ENCODE measurements around the gene KRTAP21-1. TPM values are rescaled to one million over a fixed set of nuclear protein-coding genes. Genes with fewer than 3 reads are reported as not detected.
"Not testable (repeated sequence)": the region's sequence is repeated elsewhere in the genome, so short reads cannot be mapped to it uniquely, and the experiment has no call there.

The KRTAP21-1 gene
- not detected in 2 replicates for polyA plus RNA-seq (2013)

DNA sequence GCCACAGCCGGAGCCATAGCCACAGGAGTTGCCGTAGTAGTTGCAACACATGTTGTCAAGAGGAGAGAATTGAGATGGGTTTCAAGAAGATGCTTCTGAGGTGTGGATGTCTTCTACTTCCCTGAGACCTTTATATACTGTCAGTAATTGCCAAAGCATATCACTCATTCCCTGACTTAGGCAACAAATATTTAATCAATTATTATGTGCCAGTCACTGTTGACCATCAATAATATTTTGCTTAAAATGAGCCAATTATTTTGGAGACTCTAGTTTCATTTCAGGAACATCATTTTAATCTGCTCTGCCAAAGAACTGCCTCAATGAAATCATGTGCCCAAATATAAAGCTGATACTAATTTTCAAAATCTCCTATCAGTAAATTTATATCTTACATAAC is at the start of gene KRTAP21-1:
TSS of gene KRTAP21-1 (minus strand) at position 101 of the 400 bp plus-strand sequence. CDS start at position 51, 50 bp downstream.
- not testable (repeated sequence) for H4K91ac ChIP-seq (ENCODE audit: low read depth, low read length); H3K4me3 ChIP-seq (ENCODE audit: low read depth, low read length); H2BK12ac ChIP-seq (ENCODE audit: low read length); H3K27ac ChIP-seq (ENCODE audit: low read depth, low read length); H4K12ac ChIP-seq (ENCODE audit: low read depth, low read length); H2BK120ac ChIP-seq (ENCODE audit: insufficient read depth, low read length, poor library complexity); H3K79me2 ChIP-seq (ENCODE audit: control insufficient read depth, insufficient read depth, low read length, poor library complexity); H3K14ac ChIP-seq (ENCODE audit: low read length); H2BK5ac ChIP-seq (ENCODE audit: low read depth, low read length, poor library complexity); DNase-seq; H3K27me3 ChIP-seq (ENCODE audit: insufficient read depth, low read length); H3K4me1 ChIP-seq (ENCODE audit: control insufficient read depth in 1 of 2, insufficient read depth in 2 of 2, low read length in 2 of 2); H3K23ac ChIP-seq (ENCODE audit: low read length); H3K36me3 ChIP-seq (ENCODE audit: control insufficient read depth in 1 of 2, insufficient read depth in 2 of 2, low read length in 2 of 2); H4K8ac ChIP-seq (ENCODE audit: low read depth, low read length); H3K9ac ChIP-seq (ENCODE audit: low read length); H3K4ac ChIP-seq (ENCODE audit: low read depth, low read length); H3K4me2 ChIP-seq (ENCODE audit: low read length); H2AFZ ChIP-seq (ENCODE audit: insufficient read depth, low read length, poor library complexity); H3K79me1 ChIP-seq (ENCODE audit: low read length); H3K9me3 ChIP-seq (ENCODE audit: insufficient read depth, low read depth, low read length); H3K18ac ChIP-seq (ENCODE audit: low read length); H2AK5ac ChIP-seq (ENCODE audit: low read length)
- no CpG with 5 or more reads among the region's 2 CpGs for WGBS (ENCODE audit: extremely low coverage, insufficient coverage, insufficient read length)

GRCh38 chr21:30800605-30801004 is 45.4 kb upstream of the KRTAP21-1 start:
- Histone ChIP-seq H2AK5ac (ENCODE audit: low read length) (no peak overlapping the region), H2AFZ (ENCODE audit: insufficient read depth, low read length, poor library complexity) (no peak overlapping the region), H4K91ac (ENCODE audit: low read depth, low read length) (no peak overlapping the region), H3K36me3 (ENCODE audit: control insufficient read depth in 1 of 2, insufficient read depth in 2 of 2, low read length in 2 of 2) (no peaks in the 10 kb centered on the region), H3K18ac (ENCODE audit: low read length) (no peak overlapping the region), H3K79me2 (ENCODE audit: control insufficient read depth, insufficient read depth, low read length, poor library complexity) (no peaks in the 10 kb centered on the region), H3K27me3 (ENCODE audit: insufficient read depth, low read length) (no peaks in the 10 kb centered on the region), H3K4me1 (ENCODE audit: control insufficient read depth in 1 of 2, insufficient read depth in 2 of 2, low read length in 2 of 2) (no peaks in the 10 kb centered on the region), H2BK12ac (ENCODE audit: low read length) (no peak overlapping the region), H3K14ac (ENCODE audit: low read length) (no peak overlapping the region), H3K4ac (ENCODE audit: low read depth, low read length) (no peak overlapping the region), H3K9ac (ENCODE audit: low read length) (no peak overlapping the region), H4K12ac (ENCODE audit: low read depth, low read length) (no peak overlapping the region), H3K79me1 (ENCODE audit: low read length) (no peaks in the 10 kb centered on the region), H3K9me3 (ENCODE audit: insufficient read depth, low read depth, low read length) (no peaks in the 10 kb centered on the region), H2BK5ac (ENCODE audit: low read depth, low read length, poor library complexity) (no peak overlapping the region), H3K23ac (ENCODE audit: low read length) (no peak overlapping the region), H2BK120ac (ENCODE audit: insufficient read depth, low read length, poor library complexity) (no peak overlapping the region), H3K4me3 (ENCODE audit: low read depth, low read length) (no peak overlapping the region), H3K27ac (ENCODE audit: low read depth, low read length) (no peak overlapping the region), H4K8ac (ENCODE audit: low read depth, low read length) (no peak overlapping the region), H3K4me2 (ENCODE audit: low read length) (no peak overlapping the region)
- WGBS (ENCODE audit: extremely low coverage, insufficient coverage, insufficient read length), result no CpG with 5 or more reads among the region's 1 CpG
- DNase-seq, result no peak

- no peak overlapping the region for H4K12ac ChIP-seq (ENCODE audit: low read depth, low read length)
- H2BK5ac ChIP-seq (ENCODE audit: low read depth, low read length, poor library complexity), result no peak overlapping the region
- no CpG with 5 or more reads among the region's 2 CpGs for WGBS (ENCODE audit: extremely low coverage, insufficient coverage, insufficient read length)
- no peak overlapping the region for H3K4ac ChIP-seq (ENCODE audit: low read depth, low read length)
- no peaks in the 10 kb centered on the region for H3K4me1 ChIP-seq (ENCODE audit: control insufficient read depth in 1 of 2, insufficient read depth in 2 of 2, low read length in 2 of 2)
- H3K9ac ChIP-seq (ENCODE audit: low read length), result no peak overlapping the region
- no peak overlapping the region for H3K23ac ChIP-seq (ENCODE audit: low read length)
- no peaks in the 10 kb centered on the region for H3K36me3 ChIP-seq (ENCODE audit: control insufficient read depth in 1 of 2, insufficient read depth in 2 of 2, low read length in 2 of 2)
- no peak overlapping the region for H3K27ac ChIP-seq (ENCODE audit: low read depth, low read length)
- no peak overlapping the region for H4K91ac ChIP-seq (ENCODE audit: low read depth, low read length)
- H3K4me2 ChIP-seq (ENCODE audit: low read length), result no peak overlapping the region
- H3K79me1 ChIP-seq (ENCODE audit: low read length), result no peaks in the 10 kb centered on the region
- no peak overlapping the region for H2AK5ac ChIP-seq (ENCODE audit: low read length)
- H3K9me3 ChIP-seq (ENCODE audit: insufficient read depth, low read depth, low read length), result no peaks in the 10 kb centered on the region
- no peak overlapping the region for H3K14ac ChIP-seq (ENCODE audit: low read length)
- no peaks in the 10 kb centered on the region for H3K27me3 ChIP-seq (ENCODE audit: insufficient read depth, low read length)
- H2BK12ac ChIP-seq (ENCODE audit: low read length), result no peak overlapping the region
- no peak overlapping the region for H2BK120ac ChIP-seq (ENCODE audit: insufficient read depth, low read length, poor library complexity)
- H2AFZ ChIP-seq (ENCODE audit: insufficient read depth, low read length, poor library complexity), result no peak overlapping the region
- no peak overlapping the region for H3K4me3 ChIP-seq (ENCODE audit: low read depth, low read length)
- no peak overlapping the region for H3K18ac ChIP-seq (ENCODE audit: low read length)
- H4K8ac ChIP-seq (ENCODE audit: low read depth, low read length), result no peak overlapping the region
- DNase-seq, result no peak
- H3K79me2 ChIP-seq (ENCODE audit: control insufficient read depth, insufficient read depth, low read length, poor library complexity), result no peaks in the 10 kb centered on the region
Observed at GRCh38 chr21:30793581-30794314, 38.5 kb upstream of the KRTAP21-1 start.

DNA sequence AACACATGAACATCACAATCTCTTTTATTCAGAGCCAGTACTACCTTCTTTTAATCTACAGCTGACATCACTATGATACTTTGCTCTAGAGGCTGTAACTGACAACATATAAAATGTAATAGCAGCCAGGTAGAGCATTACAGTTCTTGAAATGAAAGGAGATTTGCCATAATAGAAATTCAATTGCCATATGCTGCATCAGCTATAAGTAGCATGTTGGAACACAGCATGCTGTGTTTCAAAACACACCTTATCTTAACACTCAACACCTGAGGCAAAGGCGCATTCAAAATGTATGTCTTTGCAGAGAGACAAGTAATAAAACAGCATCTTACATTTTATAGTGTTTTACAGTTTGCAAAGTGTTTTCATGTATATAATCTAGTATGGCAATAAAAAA is 24.0 kb upstream of the KRTAP21-1 start:
- no peak overlapping the region for H4K91ac ChIP-seq (ENCODE audit: low read depth, low read length)
- no peak overlapping the region for H3K14ac ChIP-seq (ENCODE audit: low read length)
- H3K79me2 ChIP-seq (ENCODE audit: control insufficient read depth, insufficient read depth, low read length, poor library complexity), result no peaks in the 10 kb centered on the region
- no peak overlapping the region for H3K18ac ChIP-seq (ENCODE audit: low read length)
- no peak for DNase-seq
- no peaks in the 10 kb centered on the region for H3K36me3 ChIP-seq (ENCODE audit: control insufficient read depth in 1 of 2, insufficient read depth in 2 of 2, low read length in 2 of 2)
- no peaks in the 10 kb centered on the region for H3K79me1 ChIP-seq (ENCODE audit: low read length)
- no peaks in the 10 kb centered on the region for H3K9me3 ChIP-seq (ENCODE audit: insufficient read depth, low read depth, low read length)
- H2BK5ac ChIP-seq (ENCODE audit: low read depth, low read length, poor library complexity), result no peak overlapping the region
- no peak overlapping the region for H3K4ac ChIP-seq (ENCODE audit: low read depth, low read length)
- no peak overlapping the region for H3K4me2 ChIP-seq (ENCODE audit: low read length)
- H2BK120ac ChIP-seq (ENCODE audit: insufficient read depth, low read length, poor library complexity), result no peak overlapping the region
- H3K9ac ChIP-seq (ENCODE audit: low read length), result no peak overlapping the region
- H2AFZ ChIP-seq (ENCODE audit: insufficient read depth, low read length, poor library complexity), result no peak overlapping the region
- H3K27ac ChIP-seq (ENCODE audit: low read depth, low read length), result no peak overlapping the region
- H3K4me3 ChIP-seq (ENCODE audit: low read depth, low read length), result no peak overlapping the region
- H3K27me3 ChIP-seq (ENCODE audit: insufficient read depth, low read length), result no peaks in the 10 kb centered on the region
- no peak overlapping the region for H3K23ac ChIP-seq (ENCODE audit: low read length)
- H4K12ac ChIP-seq (ENCODE audit: low read depth, low read length), result no peak overlapping the region
- no CpG with 5 or more reads among the region's 1 CpG for WGBS (ENCODE audit: extremely low coverage, insufficient coverage, insufficient read length)
- no peaks in the 10 kb centered on the region for H3K4me1 ChIP-seq (ENCODE audit: control insufficient read depth in 1 of 2, insufficient read depth in 2 of 2, low read length in 2 of 2)
- H2AK5ac ChIP-seq (ENCODE audit: low read length), result no peak overlapping the region
- no peak overlapping the region for H4K8ac ChIP-seq (ENCODE audit: low read depth, low read length)
- H2BK12ac ChIP-seq (ENCODE audit: low read length), result no peak overlapping the region
